Measurements from ENCODE around the gene TRIL. TPM values are rescaled to one million over a fixed set of nuclear protein-coding genes. Genes with fewer than 3 reads are reported as not detected.

The TRIL gene
- total and polyA plus RNA-seq, 2 donors (not counting 1 experiment from before 2014, with no cell fraction given) = not detected

DNA sequence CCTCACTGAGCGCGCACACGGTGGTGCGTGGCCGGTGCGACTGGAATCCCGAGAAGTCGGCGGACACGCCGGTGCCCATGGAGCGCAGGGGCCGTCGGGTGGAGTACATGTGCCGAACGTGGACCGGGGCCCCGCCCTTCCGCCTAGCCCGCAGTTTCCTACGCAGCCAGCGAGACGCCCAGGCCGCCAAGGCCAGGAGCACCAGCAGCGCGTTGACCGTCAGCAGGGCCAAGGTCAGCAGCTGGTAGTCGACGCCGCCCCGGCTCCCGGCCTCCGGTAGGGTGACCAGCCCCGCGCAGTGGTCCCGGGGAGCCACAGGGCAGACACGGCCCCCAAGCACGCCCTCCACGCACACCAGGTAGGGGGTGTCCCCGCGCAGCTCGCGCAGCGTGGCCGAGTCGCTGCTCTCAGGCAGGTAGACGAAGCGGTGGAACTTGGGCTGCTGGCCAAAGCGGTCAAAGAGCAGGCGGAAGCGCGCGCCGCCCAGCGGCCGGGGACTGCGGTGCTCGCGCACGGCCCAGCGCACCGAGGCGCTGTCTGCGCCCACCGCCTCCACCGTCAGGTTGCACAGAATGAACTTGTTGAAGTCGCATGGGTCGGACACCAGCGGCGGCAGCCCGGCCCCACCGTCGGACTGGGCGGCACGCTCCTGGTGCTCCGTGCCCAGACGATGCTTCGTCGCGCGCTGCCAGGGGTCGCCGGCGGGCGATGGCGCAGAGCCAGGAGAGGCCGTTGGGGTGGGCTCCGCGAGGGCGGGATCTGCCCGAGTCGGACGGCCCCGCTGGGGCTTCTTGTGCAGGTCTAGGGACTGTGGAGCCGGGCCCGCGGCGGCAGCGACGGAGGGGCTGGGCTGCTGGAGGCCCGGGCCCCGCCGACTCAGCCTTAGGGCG is 2.2 kb downstream of the TRIL start:
- no peaks in the 10 kb centered on the region for H4K20me1 ChIP-seq (ENCODE audit: control insufficient read depth, insufficient read depth, low read length, poor library complexity, severe bottlenecking)
- 6% methylated on average over 104 of the region's 104 CpGs for WGBS (ENCODE audit: insufficient coverage)
- Mint-ChIP-seq H3K27me3 (peaks cover 68% of the 10 kb centered on the region), H3K4me3 (peak overlapping the region; percentile 53), H3K27ac (no peak overlapping the region), H3K9me3 (ENCODE audit: insufficient read depth) (no peaks in the 10 kb centered on the region), H3K4me1 (peaks cover 19% of the 10 kb centered on the region)
- POLR2A ChIA-PET = no interaction called here
- peak overlapping the region; percentile 42 for H3K9ac ChIP-seq (ENCODE audit: low read length)
- peak overlapping the region; percentile 58 for H2AFZ ChIP-seq (ENCODE audit: insufficient read depth, low read depth, low read length, poor library complexity, severe bottlenecking)
- peak overlapping the region; percentile 72 for H3K4me2 ChIP-seq (replicated peaks; ENCODE audit: low read depth, low read length, poor library complexity, severe bottlenecking)
- CTCF ChIA-PET = interaction anchor here (0.7 to 6.0 kb wide), 3 partner anchors 12 to 34 kb away, joined by 3 to 21 read pairs (median 10); no protein-coding TSS in a partner anchor
- H3K27ac ChIP-seq (ENCODE audit: low read length in 2 of 2) = no peak overlapping the region
- H3K4me3 ChIP-seq (ENCODE audit: control extremely low read depth in 1 of 5, extremely low read depth in 1 of 5, insufficient read depth in 1 of 5, low read depth in 2 of 5, low read length in 4 of 5) = peak overlapping the region in 4 of 5 experiments; percentile 13 to 39 (median 32)
- ATAC-seq (ENCODE audit: low read depth) = no peak
- peaks cover 22 to 29% of the 10 kb centered on the region in 2 donors for H3K4me1 ChIP-seq (ENCODE audit: control insufficient read depth in 2 of 2, insufficient read depth in 2 of 2, low read length in 2 of 2)
- H3K79me2 ChIP-seq (ENCODE audit: control insufficient read depth, insufficient read depth, low read length) = no peaks in the 10 kb centered on the region
- H3K9me3 ChIP-seq (ENCODE audit: control extremely low read depth in 1 of 3, control insufficient read depth in 2 of 3, insufficient read depth in 1 of 3, low read length in 2 of 3) = peaks cover 0 to 21% (median 0%) of the 10 kb centered on the region in 3 donors
- DNase-seq = peak; percentile 37
- H3K36me3 ChIP-seq (replicated peaks in 1 of 2; ENCODE audit: control extremely low read depth in 1 of 2, control insufficient read depth in 1 of 2, extremely low read depth in 1 of 2, insufficient read depth in 2 of 2, low read length in 1 of 2) = no peaks in the 10 kb centered on the region
- peaks cover 0 to 50% (median 25%) of the 10 kb centered on the region in 4 experiments for H3K27me3 ChIP-seq (replicated peaks in 1 of 4; ENCODE audit: control extremely low read depth in 1 of 4, control insufficient read depth in 3 of 4, insufficient read depth in 4 of 4, low read length in 3 of 4)
- TF ChIP-seq EZH2 (IDR thresholded peaks at IDR 0.05; ENCODE audit: borderline replicate concordance, insufficient read depth, low read depth, low read length, poor library complexity, severe bottlenecking) (no peak), CTCF (IDR thresholded peaks at IDR 0.05) (peak; percentile 37)
- intact Hi-C loops (cut with micrococcal nuclease) = no loop called here

GRCh38 chr7:28955356-28955717 is 2.8 kb downstream of the TRIL start:
- H3K9me3 ChIP-seq (ENCODE audit: control extremely low read depth in 1 of 3, control insufficient read depth in 2 of 3, insufficient read depth in 1 of 3, low read length in 2 of 3) = peaks cover 0 to 21% (median 0%) of the 10 kb centered on the region in 3 donors
- H3K4me3 ChIP-seq (ENCODE audit: control extremely low read depth in 1 of 5, extremely low read depth in 1 of 5, insufficient read depth in 1 of 5, low read depth in 2 of 5, low read length in 4 of 5) = peak overlapping the region in 2 of 5 experiments; percentile 34 to 39
- Mint-ChIP-seq H3K27ac (no peak overlapping the region), H3K4me3 (peak overlapping the region; percentile 53), H3K9me3 (ENCODE audit: insufficient read depth) (no peaks in the 10 kb centered on the region), H3K27me3 (peaks cover 67% of the 10 kb centered on the region), H3K4me1 (peaks cover 19% of the 10 kb centered on the region)
- TF ChIP-seq EZH2 (IDR thresholded peaks at IDR 0.05; ENCODE audit: borderline replicate concordance, insufficient read depth, low read depth, low read length, poor library complexity, severe bottlenecking) (no peak), CTCF (IDR thresholded peaks at IDR 0.05) (no peak)
- intact Hi-C loops (cut with micrococcal nuclease) = no loop called here
- DNase-seq (peak; percentile 7), ATAC-seq (ENCODE audit: low read depth) (no peak)
- no peak overlapping the region for H3K27ac ChIP-seq (ENCODE audit: low read length in 2 of 2)
- WGBS (ENCODE audit: insufficient coverage) = 20% methylated on average over 20 of the region's 22 CpGs
- H4K20me1 ChIP-seq (ENCODE audit: control insufficient read depth, insufficient read depth, low read length, poor library complexity, severe bottlenecking) = no peaks in the 10 kb centered on the region
- H3K9ac ChIP-seq (ENCODE audit: low read length) = peak overlapping the region; percentile 42
- no peaks in the 10 kb centered on the region for H3K79me2 ChIP-seq (ENCODE audit: control insufficient read depth, insufficient read depth, low read length)
- peak overlapping the region; percentile 72 for H3K4me2 ChIP-seq (replicated peaks; ENCODE audit: low read depth, low read length, poor library complexity, severe bottlenecking)
- H3K36me3 ChIP-seq (replicated peaks in 1 of 2; ENCODE audit: control extremely low read depth in 1 of 2, control insufficient read depth in 1 of 2, extremely low read depth in 1 of 2, insufficient read depth in 2 of 2, low read length in 1 of 2) = no peaks in the 10 kb centered on the region
- ChIA-PET CTCF (interaction anchor here (6.0 kb wide), 1 partner anchor 28 kb away, joined by 21 read pairs; no protein-coding TSS in a partner anchor), POLR2A (no interaction called here)
- peaks cover 22 to 29% of the 10 kb centered on the region in 2 donors for H3K4me1 ChIP-seq (ENCODE audit: control insufficient read depth in 2 of 2, insufficient read depth in 2 of 2, low read length in 2 of 2)
- H3K27me3 ChIP-seq (replicated peaks in 1 of 4; ENCODE audit: control extremely low read depth in 1 of 4, control insufficient read depth in 3 of 4, insufficient read depth in 4 of 4, low read length in 3 of 4) = peaks cover 0 to 51% (median 25%) of the 10 kb centered on the region in 4 experiments
- peak overlapping the region; percentile 58 for H2AFZ ChIP-seq (ENCODE audit: insufficient read depth, low read depth, low read length, poor library complexity, severe bottlenecking)

Data from B cell (primary cell).